ENCODE measurements around the gene MYOF. TPM values are rescaled to one million over a fixed set of nuclear protein-coding genes. Genes with fewer than 3 reads are reported as not detected.
"Not testable (repeated sequence)": the region's sequence is repeated elsewhere in the genome, so short reads cannot be mapped to it uniquely, and the experiment has no call there.

Gene MYOF
- polyA plus RNA-seq, 1 donor (not counting 4 experiments of a cell fraction or from before 2014, with no cell fraction given) = 232 TPM

DNA sequence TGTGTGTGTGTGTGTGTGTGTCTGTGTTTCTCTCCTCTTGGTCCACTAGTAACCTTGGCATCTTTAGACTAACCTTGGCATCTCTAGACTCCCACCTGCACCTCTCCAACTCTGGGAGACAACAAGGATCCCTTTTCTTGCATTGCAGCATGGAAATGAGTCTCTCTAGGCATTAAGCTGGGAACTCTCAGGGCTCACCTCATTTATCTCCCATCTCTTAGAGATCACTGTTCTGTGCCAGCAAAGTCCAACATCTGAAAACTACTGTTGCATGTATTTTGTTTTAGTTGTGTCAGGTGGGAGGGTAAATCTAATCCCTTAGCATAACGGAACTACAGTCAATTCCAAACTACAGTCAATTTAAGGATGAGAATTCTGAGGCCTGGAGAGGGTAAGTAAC, 38.7 kb downstream of the MYOF start:
- H3K4me3 ChIP-seq (ENCODE audit: control insufficient read depth in 2 of 3, extremely low read depth in 1 of 3, insufficient read depth in 2 of 3, low read depth in 1 of 3, low read length in 3 of 3) = no peak overlapping the region
- H3K4me2 ChIP-seq (ENCODE audit: control insufficient read depth, extremely low read depth, insufficient read depth, low read depth, low read length) = no peak overlapping the region
- no peak for DNase-seq (ENCODE audit: low read depth, low spot score)
- peaks cover 52% of the 10 kb centered on the region for H3K79me2 ChIP-seq (ENCODE audit: control insufficient read depth, insufficient read depth, low read length)
- no peaks in the 10 kb centered on the region for H3K27me3 ChIP-seq (ENCODE audit: control insufficient read depth, extremely low read depth, insufficient read depth, low read length)
- H3K9me3 ChIP-seq (ENCODE audit: control insufficient read depth, low read depth, low read length) = no peaks in the 10 kb centered on the region
- no peaks in the 10 kb centered on the region for H3K9me1 ChIP-seq (ENCODE audit: control insufficient read depth, extremely low read depth, insufficient read depth, low read length)
- dilution Hi-C loops (cut with MboI; ENCODE audit: extremely low pct_ligation_motif_present, low sequenced_read_pairs) = no loop called here
- H4K20me1 ChIP-seq (ENCODE audit: control insufficient read depth, extremely low read depth, insufficient read depth, low read length) = no peaks in the 10 kb centered on the region
- no peak overlapping the region for H2AFZ ChIP-seq (ENCODE audit: control insufficient read depth, low read length)
- H3K4me1 ChIP-seq (ENCODE audit: control insufficient read depth, extremely low read depth, insufficient read depth, low read length) = peaks cover 74% of the 10 kb centered on the region
- peaks cover 14 to 16% of the 10 kb centered on the region in 2 experiments for H3K36me3 ChIP-seq (ENCODE audit: control insufficient read depth in 2 of 2, extremely low read depth in 1 of 2, insufficient read depth in 2 of 2, low read length in 2 of 2)
- H3K27ac ChIP-seq (ENCODE audit: control insufficient read depth, insufficient read depth, low read length) = peak overlapping the region; percentile 36
- no peak for TF ChIP-seq EZH2 (IDR thresholded peaks at IDR 0.05; ENCODE audit: low read length)
- TF ChIP-seq, protein P1, sequence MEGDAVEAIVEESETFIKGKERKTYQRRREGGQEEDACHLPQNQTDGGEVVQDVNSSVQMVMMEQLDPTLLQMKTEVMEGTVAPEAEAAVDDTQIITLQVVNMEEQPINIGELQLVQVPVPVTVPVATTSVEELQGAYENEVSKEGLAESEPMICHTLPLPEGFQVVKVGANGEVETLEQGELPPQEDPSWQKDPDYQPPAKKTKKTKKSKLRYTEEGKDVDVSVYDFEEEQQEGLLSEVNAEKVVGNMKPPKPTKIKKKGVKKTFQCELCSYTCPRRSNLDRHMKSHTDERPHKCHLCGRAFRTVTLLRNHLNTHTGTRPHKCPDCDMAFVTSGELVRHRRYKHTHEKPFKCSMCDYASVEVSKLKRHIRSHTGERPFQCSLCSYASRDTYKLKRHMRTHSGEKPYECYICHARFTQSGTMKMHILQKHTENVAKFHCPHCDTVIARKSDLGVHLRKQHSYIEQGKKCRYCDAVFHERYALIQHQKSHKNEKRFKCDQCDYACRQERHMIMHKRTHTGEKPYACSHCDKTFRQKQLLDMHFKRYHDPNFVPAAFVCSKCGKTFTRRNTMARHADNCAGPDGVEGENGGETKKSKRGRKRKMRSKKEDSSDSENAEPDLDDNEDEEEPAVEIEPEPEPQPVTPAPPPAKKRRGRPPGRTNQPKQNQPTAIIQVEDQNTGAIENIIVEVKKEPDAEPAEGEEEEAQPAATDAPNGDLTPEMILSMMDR (optimal IDR thresholded peaks at IDR 0.05 in 1 of 3, IDR thresholded peaks at IDR 0.05 in 1 of 3, conservative IDR thresholded peaks at IDR 0.05 in 1 of 3; ENCODE audit: extremely low read depth in 1 of 3, insufficient read depth in 2 of 3, low read length in 3 of 3) = no peak
- H3K9ac ChIP-seq (ENCODE audit: control insufficient read depth, extremely low read depth, insufficient read depth, low read length) = no peak overlapping the region
- no peak for FAIRE-seq

DNA sequence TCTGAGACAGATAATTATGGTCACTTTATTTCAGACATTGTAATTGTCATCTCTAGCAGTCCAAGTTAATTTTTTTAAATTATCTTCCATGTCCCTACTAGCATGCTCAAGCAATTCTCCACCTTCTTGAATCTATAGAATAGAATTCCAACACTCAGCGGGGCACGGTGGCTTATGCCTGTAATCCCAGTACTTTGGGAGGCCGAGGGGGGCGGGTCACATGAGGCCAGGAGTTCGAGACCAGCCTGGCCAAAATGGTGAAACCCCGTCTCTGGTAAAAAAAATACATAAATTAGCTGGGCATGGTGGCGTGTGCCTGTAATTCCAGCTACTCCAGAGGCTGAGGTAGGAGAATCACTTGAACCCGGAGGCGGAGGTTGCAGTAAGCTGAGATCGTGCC, 39.4 kb downstream of the MYOF start:
- H3K4me3 ChIP-seq (ENCODE audit: control insufficient read depth in 2 of 3, extremely low read depth in 1 of 3, insufficient read depth in 2 of 3, low read depth in 1 of 3, low read length in 3 of 3); H3K27me3 ChIP-seq (ENCODE audit: control insufficient read depth, extremely low read depth, insufficient read depth, low read length); dilution Hi-C loops (cut with MboI; ENCODE audit: extremely low pct_ligation_motif_present, low sequenced_read_pairs); H3K4me2 ChIP-seq (ENCODE audit: control insufficient read depth, extremely low read depth, insufficient read depth, low read depth, low read length); DNase-seq (ENCODE audit: low read depth, low spot score); H3K9ac ChIP-seq (ENCODE audit: control insufficient read depth, extremely low read depth, insufficient read depth, low read length); H2AFZ ChIP-seq (ENCODE audit: control insufficient read depth, low read length); H3K9me1 ChIP-seq (ENCODE audit: control insufficient read depth, extremely low read depth, insufficient read depth, low read length); FAIRE-seq; H4K20me1 ChIP-seq (ENCODE audit: control insufficient read depth, extremely low read depth, insufficient read depth, low read length); H3K9me3 ChIP-seq (ENCODE audit: control insufficient read depth, low read depth, low read length): not testable (repeated sequence)
- Histone ChIP-seq H3K36me3 (ENCODE audit: control insufficient read depth in 2 of 2, extremely low read depth in 1 of 2, insufficient read depth in 2 of 2, low read length in 2 of 2) (peaks cover 12 to 19% of the 10 kb centered on the region in 2 experiments), H3K79me2 (ENCODE audit: control insufficient read depth, insufficient read depth, low read length) (peaks cover 49% of the 10 kb centered on the region), H3K27ac (ENCODE audit: control insufficient read depth, insufficient read depth, low read length) (peak overlapping the region; percentile 27), H3K4me1 (ENCODE audit: control insufficient read depth, extremely low read depth, insufficient read depth, low read length) (peaks cover 82% of the 10 kb centered on the region)

DNA sequence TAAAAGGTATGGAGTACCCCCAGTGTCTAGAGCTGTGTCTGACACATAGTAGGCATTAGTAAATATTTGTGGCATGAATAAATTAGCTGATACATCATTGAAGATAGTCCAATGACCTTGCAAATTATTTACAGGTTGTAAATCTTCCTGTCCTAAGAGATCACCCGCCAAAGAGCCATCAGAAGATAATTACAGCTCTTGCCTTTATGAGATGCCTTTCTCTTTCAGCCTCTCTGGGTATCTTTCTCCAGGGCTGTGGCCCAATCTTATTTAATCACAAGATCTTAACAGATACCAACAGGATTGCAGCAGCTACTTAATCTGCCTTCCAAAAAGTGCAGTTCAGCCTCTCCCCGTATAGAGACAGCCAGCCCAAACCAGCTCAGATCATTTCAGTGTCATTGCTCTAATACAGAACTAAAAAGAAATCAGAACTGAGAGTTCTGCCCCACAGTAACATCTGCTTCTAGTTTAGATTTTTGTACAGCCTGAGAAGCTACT, 41.5 kb downstream of the MYOF start:
- peaks cover 80% of the 10 kb centered on the region for H3K4me1 ChIP-seq (ENCODE audit: control insufficient read depth, extremely low read depth, insufficient read depth, low read length)
- H3K79me2 ChIP-seq (ENCODE audit: control insufficient read depth, insufficient read depth, low read length) = peaks cover 59% of the 10 kb centered on the region
- H3K9me1 ChIP-seq (ENCODE audit: control insufficient read depth, extremely low read depth, insufficient read depth, low read length) = no peaks in the 10 kb centered on the region
- peaks cover 13 to 19% of the 10 kb centered on the region in 2 experiments for H3K36me3 ChIP-seq (ENCODE audit: control insufficient read depth in 2 of 2, extremely low read depth in 1 of 2, insufficient read depth in 2 of 2, low read length in 2 of 2)
- H4K20me1 ChIP-seq (ENCODE audit: control insufficient read depth, extremely low read depth, insufficient read depth, low read length) = no peaks in the 10 kb centered on the region
- TF ChIP-seq, protein P1 (optimal IDR thresholded peaks at IDR 0.05 in 1 of 3, IDR thresholded peaks at IDR 0.05 in 1 of 3, conservative IDR thresholded peaks at IDR 0.05 in 1 of 3; ENCODE audit: extremely low read depth in 1 of 3, insufficient read depth in 2 of 3, low read length in 3 of 3) = no peak
- no peak for TF ChIP-seq EZH2 (IDR thresholded peaks at IDR 0.05; ENCODE audit: low read length)
- H3K4me2 ChIP-seq (ENCODE audit: control insufficient read depth, extremely low read depth, insufficient read depth, low read depth, low read length) = no peak overlapping the region
- FAIRE-seq (no peak), DNase-seq (ENCODE audit: low read depth, low spot score) (no peak)
- H3K4me3 ChIP-seq (ENCODE audit: control insufficient read depth in 2 of 3, extremely low read depth in 1 of 3, insufficient read depth in 2 of 3, low read depth in 1 of 3, low read length in 3 of 3) = no peak overlapping the region
- H3K9me3 ChIP-seq (ENCODE audit: control insufficient read depth, low read depth, low read length) = no peaks in the 10 kb centered on the region
- peak overlapping the region; percentile 54 for H3K27ac ChIP-seq (ENCODE audit: control insufficient read depth, insufficient read depth, low read length)
- H2AFZ ChIP-seq (ENCODE audit: control insufficient read depth, low read length) = no peak overlapping the region
- dilution Hi-C loops (cut with MboI; ENCODE audit: extremely low pct_ligation_motif_present, low sequenced_read_pairs) = no loop called here
- no peaks in the 10 kb centered on the region for H3K27me3 ChIP-seq (ENCODE audit: control insufficient read depth, extremely low read depth, insufficient read depth, low read length)
- no peak overlapping the region for H3K9ac ChIP-seq (ENCODE audit: control insufficient read depth, extremely low read depth, insufficient read depth, low read length)
